A549 (cell line): ENCODE data around the gene SLC16A12.

Experiments used
- CHD2 ChIP-seq: fragments of 150-350 bp; IDR thresholded peaks from 2 replicates; pipeline ENCODE4 v1.6.1; 2014; ENCODE audit warnings: low read length; ENCODE audit not compliant: partially characterized antibody
- E2F6 ChIP-seq: IDR thresholded peaks from 2 replicates; pipeline ENCODE4 v1.6.1; 2012; ENCODE audit warnings: low read depth, borderline replicate concordance
- ELK1 ChIP-seq: fragments of 150-350 bp; IDR thresholded peaks from 2 replicates; pipeline ENCODE4 v1.6.1; 2014; ENCODE audit warnings: low read depth, mild to moderate bottlenecking, low read length
- EP300 ChIP-seq, 2 experiments: fragments of >200 bp; sonication (Bioruptor Twin); formaldehyde crosslinking; IDR thresholded peaks; 2 replicates in 1 of 2; 3 replicates in 1 of 2; pipeline ENCODE4 v1.6.1; 2016 to 2017
- MYC ChIP-seq: IDR thresholded peaks from 2 replicates; pipeline ENCODE4 v1.6.1; 2012; ENCODE audit warnings: mild to moderate bottlenecking, inconsistent platforms, low read length, improper control_type of control experiment, borderline replicate concordance
- NFE2L2 ChIP-seq: fragments of 150-350 bp; conservative IDR thresholded peaks from 2 replicates; pipeline ENCODE4 v1.6.1; 2014; ENCODE audit warnings: low read length
- POLR2A ChIP-seq: IDR thresholded peaks from 2 replicates; pipeline ENCODE4 v1.6.1; 2012; ENCODE audit warnings: mild to moderate bottlenecking, low read length
- RAD21 ChIP-seq, 2 experiments: fragments of >200 bp in 1 of 2; sonication (Bioruptor Twin) in 1 of 2; formaldehyde crosslinking in 1 of 2; IDR thresholded peaks in 1 of 2; conservative IDR thresholded peaks in 1 of 2; 2 replicates in 1 of 2; 3 replicates in 1 of 2; pipeline ENCODE4 v1.6.1; 2012 to 2018; ENCODE audit warnings: inconsistent platforms in 1 of 2
- RFX5 ChIP-seq: fragments of 450-650 bp; IDR thresholded peaks from 2 replicates; pipeline ENCODE4 v1.7.1; 2014; ENCODE audit warnings: antibody characterized with exemption, mild to moderate bottlenecking, moderate library complexity
- RNF2 ChIP-seq: fragments of 200-600 bp; sonication (generic); IDR thresholded peaks from 2 replicates; pipeline ENCODE4 v1.6.1; 2016; ENCODE audit warnings: low read depth, mild to moderate bottlenecking, antibody characterized with exemption, moderate library complexity, borderline replicate concordance
- TF ChIP-seq, protein P1 (sequence below): fragments of >200 bp; sonication (Bioruptor Twin); formaldehyde crosslinking; IDR thresholded peaks from 3 replicates; pipeline ENCODE4 v1.5.1; 2016
- TF ChIP-seq, protein P2 (sequence below): fragments of 200-600 bp; sonication (generic); IDR thresholded peaks from 2 replicates; pipeline ENCODE4 v1.6.1; 2016; ENCODE audit warnings: antibody characterized with exemption, mild to moderate bottlenecking, moderate library complexity

GRCh38 chr10:89582022-89582421, 46.6 kb upstream of the SLC16A12 start:
- no peak for TF ChIP-seq MYC
- TF ChIP-seq, protein P1, sequence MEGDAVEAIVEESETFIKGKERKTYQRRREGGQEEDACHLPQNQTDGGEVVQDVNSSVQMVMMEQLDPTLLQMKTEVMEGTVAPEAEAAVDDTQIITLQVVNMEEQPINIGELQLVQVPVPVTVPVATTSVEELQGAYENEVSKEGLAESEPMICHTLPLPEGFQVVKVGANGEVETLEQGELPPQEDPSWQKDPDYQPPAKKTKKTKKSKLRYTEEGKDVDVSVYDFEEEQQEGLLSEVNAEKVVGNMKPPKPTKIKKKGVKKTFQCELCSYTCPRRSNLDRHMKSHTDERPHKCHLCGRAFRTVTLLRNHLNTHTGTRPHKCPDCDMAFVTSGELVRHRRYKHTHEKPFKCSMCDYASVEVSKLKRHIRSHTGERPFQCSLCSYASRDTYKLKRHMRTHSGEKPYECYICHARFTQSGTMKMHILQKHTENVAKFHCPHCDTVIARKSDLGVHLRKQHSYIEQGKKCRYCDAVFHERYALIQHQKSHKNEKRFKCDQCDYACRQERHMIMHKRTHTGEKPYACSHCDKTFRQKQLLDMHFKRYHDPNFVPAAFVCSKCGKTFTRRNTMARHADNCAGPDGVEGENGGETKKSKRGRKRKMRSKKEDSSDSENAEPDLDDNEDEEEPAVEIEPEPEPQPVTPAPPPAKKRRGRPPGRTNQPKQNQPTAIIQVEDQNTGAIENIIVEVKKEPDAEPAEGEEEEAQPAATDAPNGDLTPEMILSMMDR: no peak
- TF ChIP-seq POLR2A: no peak
- no peak for TF ChIP-seq EP300 (IDR thresholded peaks at IDR 0.05)
- TF ChIP-seq RFX5: no peak
- TF ChIP-seq E2F6: no peak
- no peak for TF ChIP-seq ELK1
- TF ChIP-seq, protein P2, sequence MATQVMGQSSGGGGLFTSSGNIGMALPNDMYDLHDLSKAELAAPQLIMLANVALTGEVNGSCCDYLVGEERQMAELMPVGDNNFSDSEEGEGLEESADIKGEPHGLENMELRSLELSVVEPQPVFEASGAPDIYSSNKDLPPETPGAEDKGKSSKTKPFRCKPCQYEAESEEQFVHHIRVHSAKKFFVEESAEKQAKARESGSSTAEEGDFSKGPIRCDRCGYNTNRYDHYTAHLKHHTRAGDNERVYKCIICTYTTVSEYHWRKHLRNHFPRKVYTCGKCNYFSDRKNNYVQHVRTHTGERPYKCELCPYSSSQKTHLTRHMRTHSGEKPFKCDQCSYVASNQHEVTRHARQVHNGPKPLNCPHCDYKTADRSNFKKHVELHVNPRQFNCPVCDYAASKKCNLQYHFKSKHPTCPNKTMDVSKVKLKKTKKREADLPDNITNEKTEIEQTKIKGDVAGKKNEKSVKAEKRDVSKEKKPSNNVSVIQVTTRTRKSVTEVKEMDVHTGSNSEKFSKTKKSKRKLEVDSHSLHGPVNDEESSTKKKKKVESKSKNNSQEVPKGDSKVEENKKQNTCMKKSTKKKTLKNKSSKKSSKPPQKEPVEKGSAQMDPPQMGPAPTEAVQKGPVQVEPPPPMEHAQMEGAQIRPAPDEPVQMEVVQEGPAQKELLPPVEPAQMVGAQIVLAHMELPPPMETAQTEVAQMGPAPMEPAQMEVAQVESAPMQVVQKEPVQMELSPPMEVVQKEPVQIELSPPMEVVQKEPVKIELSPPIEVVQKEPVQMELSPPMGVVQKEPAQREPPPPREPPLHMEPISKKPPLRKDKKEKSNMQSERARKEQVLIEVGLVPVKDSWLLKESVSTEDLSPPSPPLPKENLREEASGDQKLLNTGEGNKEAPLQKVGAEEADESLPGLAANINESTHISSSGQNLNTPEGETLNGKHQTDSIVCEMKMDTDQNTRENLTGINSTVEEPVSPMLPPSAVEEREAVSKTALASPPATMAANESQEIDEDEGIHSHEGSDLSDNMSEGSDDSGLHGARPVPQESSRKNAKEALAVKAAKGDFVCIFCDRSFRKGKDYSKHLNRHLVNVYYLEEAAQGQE: no peak
- no peak for TF ChIP-seq RAD21 (conservative IDR thresholded peaks at IDR 0.05 in 1 of 2, IDR thresholded peaks at IDR 0.05 in 1 of 2)
- no peak for TF ChIP-seq CHD2
- no peak for TF ChIP-seq NFE2L2
- TF ChIP-seq RNF2: no peak
